HepG2 (cell line): Measurements from ENCODE around the gene NFIC. TPM values are rescaled to one million over a fixed set of nuclear protein-coding genes. Genes with fewer than 3 reads are reported as not detected.

Experiments
- GATAD2A ChIP-seq: IDR thresholded peaks from 2 replicates; pipeline ENCODE4 v1.6.1; 2016
- HNF4A ChIP-seq: sonication (generic); formaldehyde crosslinking; IDR thresholded peaks from 2 replicates; pipeline ENCODE4 v1.4.0; 2020; ENCODE audit warnings: missing genetic modification reagents
- KDM2A ChIP-seq: sonication (generic); formaldehyde crosslinking; IDR thresholded peaks from 2 replicates; pipeline ENCODE4 v1.4.0; 2020; ENCODE audit warnings: low read depth, missing genetic modification reagents, borderline replicate concordance
- MED1 ChIP-seq: sonication (generic); formaldehyde crosslinking; IDR thresholded peaks from 2 replicates; pipeline ENCODE4 v1.4.0; 2020; ENCODE audit warnings: missing genetic modification reagents
- PPARG ChIP-seq: conservative IDR thresholded peaks from 2 replicates; pipeline ENCODE4 v1.6.1; 2016; ENCODE audit warnings: missing biosample characterization, missing genetic modification reagents
- RARA ChIP-seq: IDR thresholded peaks from 2 replicates; pipeline ENCODE4 v1.6.1; 2016; ENCODE audit warnings: missing genetic modification reagents, missing compliant biosample characterization
- SRSF1 ChIP-seq: fragments of 200-400 bp; formaldehyde crosslinking; optimal IDR thresholded peaks from 2 replicates; pipeline ENCODE3; 2017; ENCODE audit warnings: mild to moderate bottlenecking, low read depth, low read length, moderate library complexity
- TBL1XR1 ChIP-seq: fragments of 150-350 bp; IDR thresholded peaks from 2 replicates; pipeline ENCODE4 v1.6.1; 2014; ENCODE audit warnings: borderline replicate concordance, low read length; ENCODE audit not compliant: partially characterized antibody
- TBX3 ChIP-seq: fragments of 450-650 bp; IDR thresholded peaks from 2 replicates; pipeline ENCODE4 v1.6.1; 2017; ENCODE audit warnings: antibody characterized with exemption, mild to moderate bottlenecking, inconsistent platforms, borderline replicate concordance
- ZNF121 ChIP-seq: sonication (generic); formaldehyde crosslinking; IDR thresholded peaks from 2 replicates; pipeline ENCODE4 v1.5.0; 2020; ENCODE audit warnings: mild to moderate bottlenecking, missing genetic modification reagents
- polyA plus RNA-seq, 8 experiments: library from polyadenylated mRNA; depleted of rRNA in 3 of 8; stranded (reverse) in 7 of 8; unstranded in 1 of 8; fragments of >200 nt; fragmentation: Illumina TruSeq in 4 of 8; extraction: Trizol in 4 of 8; gene quantifications; 2 replicates each; pipeline versions ENCODE4 v1.2.1 to v1.2.3, GENCODE V29; 2011 to 2016; ENCODE audit warnings: low read depth in 4 of 8, missing spikeins in 1 of 8, mixed read lengths in 1 of 8; ENCODE audit not compliant: insufficient read depth in 1 of 8
- total RNA-seq, 5 experiments: library from RNA; depleted of rRNA; stranded (reverse); fragments of >200 nt; fragmentation: Illumina TruSeq; extraction: Trizol; gene quantifications; 2 replicates each; pipeline ENCODE4 v1.2.3, GENCODE V29; 2016; ENCODE audit warnings: low read depth in 1 of 5
- TF ChIP-seq, protein P1 (sequence below): sonication (generic); formaldehyde crosslinking; IDR thresholded peaks from 2 replicates; pipeline ENCODE4 v1.5.0; 2020; ENCODE audit warnings: mild to moderate bottlenecking, missing genetic modification reagents, borderline replicate concordance
- TF ChIP-seq, protein P2 (sequence below): sonication (generic); formaldehyde crosslinking; IDR thresholded peaks from 2 replicates; pipeline ENCODE4 v1.4.0; 2020; ENCODE audit warnings: missing genetic modification reagents
- TF ChIP-seq, protein P3 (sequence below): sonication (generic); formaldehyde crosslinking; IDR thresholded peaks from 2 replicates; pipeline ENCODE4; 2020; ENCODE audit warnings: missing genetic modification reagents, mild to moderate bottlenecking, borderline replicate concordance
- TF ChIP-seq, protein P4 (sequence below): sonication (generic); formaldehyde crosslinking; IDR thresholded peaks from 2 replicates; pipeline ENCODE4 v1.4.0; 2020; ENCODE audit warnings: missing genetic modification reagents
- TF ChIP-seq, protein P5 (sequence below): IDR thresholded peaks from 2 replicates; pipeline ENCODE4 v1.4.0; 2020; ENCODE audit warnings: mild to moderate bottlenecking, missing genetic modification reagents

NFIC gene
- total and polyA plus RNA-seq, 2 of the 13 experiments (the other 11 are each of a cell fraction or from before 2014, with no cell fraction given): 1.3 to 2.5 TPM

DNA sequence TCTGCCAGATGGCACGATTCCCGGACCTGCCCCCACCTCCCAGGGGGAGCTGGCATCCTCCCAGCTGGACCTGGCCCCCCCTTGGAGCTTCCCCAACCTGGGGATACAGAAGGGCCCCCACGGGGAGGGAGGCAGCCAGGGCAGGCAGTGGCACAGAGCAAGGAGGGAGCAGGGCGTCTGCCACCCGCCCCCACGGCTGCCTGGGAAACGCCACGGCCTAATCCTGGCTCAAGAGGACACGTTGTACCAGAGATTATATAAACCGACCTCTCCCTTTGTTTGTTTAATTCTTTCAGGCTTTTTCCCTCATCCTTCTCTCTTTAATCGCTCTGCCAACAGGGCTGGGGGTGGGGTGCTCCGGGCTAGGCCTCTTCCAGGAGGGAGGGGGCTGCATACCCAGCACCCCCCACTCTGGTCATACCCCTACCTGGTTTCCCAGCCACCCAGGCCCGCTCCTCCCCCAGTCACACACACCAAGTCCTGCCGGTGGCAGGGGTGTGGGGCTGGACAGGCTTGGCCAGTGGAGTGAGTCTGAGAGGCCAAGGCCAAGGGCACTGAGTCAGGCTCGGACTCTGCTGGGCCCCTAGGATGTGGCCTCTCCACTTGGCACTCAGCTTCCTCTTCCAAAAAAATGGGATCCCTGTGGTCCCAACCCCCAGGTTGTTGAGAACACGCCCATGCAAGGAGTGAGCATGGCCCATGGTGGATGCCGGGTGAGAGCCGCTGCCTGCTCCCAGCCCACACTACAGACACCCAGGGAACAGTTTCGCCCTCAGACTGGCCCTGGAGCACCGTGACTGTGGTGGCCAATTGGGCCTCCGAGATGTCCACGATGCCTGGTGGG, 29.5 kb upstream of the NFIC start (continued):
- TF ChIP-seq, protein P1, sequence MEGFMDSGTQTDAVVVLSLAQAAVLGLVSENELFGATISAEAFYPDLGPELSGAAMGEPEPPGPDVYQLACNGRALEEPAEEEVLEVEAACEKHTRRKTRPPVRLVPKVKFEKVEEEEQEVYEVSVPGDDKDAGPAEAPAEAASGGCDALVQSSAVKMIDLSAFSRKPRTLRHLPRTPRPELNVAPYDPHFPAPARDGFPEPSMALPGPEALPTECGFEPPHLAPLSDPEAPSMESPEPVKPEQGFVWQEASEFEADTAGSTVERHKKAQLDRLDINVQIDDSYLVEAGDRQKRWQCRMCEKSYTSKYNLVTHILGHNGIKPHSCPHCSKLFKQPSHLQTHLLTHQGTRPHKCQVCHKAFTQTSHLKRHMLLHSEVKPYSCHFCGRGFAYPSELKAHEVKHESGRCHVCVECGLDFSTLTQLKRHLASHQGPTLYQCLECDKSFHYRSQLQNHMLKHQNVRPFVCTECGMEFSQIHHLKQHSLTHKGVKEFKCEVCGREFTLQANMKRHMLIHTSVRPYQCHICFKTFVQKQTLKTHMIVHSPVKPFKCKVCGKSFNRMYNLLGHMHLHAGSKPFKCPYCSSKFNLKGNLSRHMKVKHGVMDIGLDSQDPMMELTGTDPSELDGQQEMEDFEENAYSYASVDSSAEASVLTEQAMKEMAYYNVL (CRISPR knock-in tag): peak; percentile 96
- TF ChIP-seq, protein P2, sequence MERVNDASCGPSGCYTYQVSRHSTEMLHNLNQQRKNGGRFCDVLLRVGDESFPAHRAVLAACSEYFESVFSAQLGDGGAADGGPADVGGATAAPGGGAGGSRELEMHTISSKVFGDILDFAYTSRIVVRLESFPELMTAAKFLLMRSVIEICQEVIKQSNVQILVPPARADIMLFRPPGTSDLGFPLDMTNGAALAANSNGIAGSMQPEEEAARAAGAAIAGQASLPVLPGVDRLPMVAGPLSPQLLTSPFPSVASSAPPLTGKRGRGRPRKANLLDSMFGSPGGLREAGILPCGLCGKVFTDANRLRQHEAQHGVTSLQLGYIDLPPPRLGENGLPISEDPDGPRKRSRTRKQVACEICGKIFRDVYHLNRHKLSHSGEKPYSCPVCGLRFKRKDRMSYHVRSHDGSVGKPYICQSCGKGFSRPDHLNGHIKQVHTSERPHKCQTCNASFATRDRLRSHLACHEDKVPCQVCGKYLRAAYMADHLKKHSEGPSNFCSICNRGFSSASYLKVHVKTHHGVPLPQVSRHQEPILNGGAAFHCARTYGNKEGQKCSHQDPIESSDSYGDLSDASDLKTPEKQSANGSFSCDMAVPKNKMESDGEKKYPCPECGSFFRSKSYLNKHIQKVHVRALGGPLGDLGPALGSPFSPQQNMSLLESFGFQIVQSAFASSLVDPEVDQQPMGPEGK (CRISPR knock-in tag): peak; percentile 56; the same call in 1 of the 2 replicates
- peak; percentile 53; the same call in 1 of the 2 replicates for TF ChIP-seq HNF4A (CRISPR knock-in tag)
- TF ChIP-seq, protein P3, sequence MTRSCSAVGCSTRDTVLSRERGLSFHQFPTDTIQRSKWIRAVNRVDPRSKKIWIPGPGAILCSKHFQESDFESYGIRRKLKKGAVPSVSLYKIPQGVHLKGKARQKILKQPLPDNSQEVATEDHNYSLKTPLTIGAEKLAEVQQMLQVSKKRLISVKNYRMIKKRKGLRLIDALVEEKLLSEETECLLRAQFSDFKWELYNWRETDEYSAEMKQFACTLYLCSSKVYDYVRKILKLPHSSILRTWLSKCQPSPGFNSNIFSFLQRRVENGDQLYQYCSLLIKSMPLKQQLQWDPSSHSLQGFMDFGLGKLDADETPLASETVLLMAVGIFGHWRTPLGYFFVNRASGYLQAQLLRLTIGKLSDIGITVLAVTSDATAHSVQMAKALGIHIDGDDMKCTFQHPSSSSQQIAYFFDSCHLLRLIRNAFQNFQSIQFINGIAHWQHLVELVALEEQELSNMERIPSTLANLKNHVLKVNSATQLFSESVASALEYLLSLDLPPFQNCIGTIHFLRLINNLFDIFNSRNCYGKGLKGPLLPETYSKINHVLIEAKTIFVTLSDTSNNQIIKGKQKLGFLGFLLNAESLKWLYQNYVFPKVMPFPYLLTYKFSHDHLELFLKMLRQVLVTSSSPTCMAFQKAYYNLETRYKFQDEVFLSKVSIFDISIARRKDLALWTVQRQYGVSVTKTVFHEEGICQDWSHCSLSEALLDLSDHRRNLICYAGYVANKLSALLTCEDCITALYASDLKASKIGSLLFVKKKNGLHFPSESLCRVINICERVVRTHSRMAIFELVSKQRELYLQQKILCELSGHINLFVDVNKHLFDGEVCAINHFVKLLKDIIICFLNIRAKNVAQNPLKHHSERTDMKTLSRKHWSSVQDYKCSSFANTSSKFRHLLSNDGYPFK (CRISPR knock-in tag): no peak
- TF ChIP-seq PPARG (CRISPR knock-in tag): 0 out of 2 replicates have a peak, but pooled peaks have one; percentile 32
- TF ChIP-seq MED1 (CRISPR knock-in tag): peak; percentile 42; the same call in 1 of the 2 replicates
- TF ChIP-seq TBX3: no peak
- TF ChIP-seq RARA: peak; percentile 87
- peak; percentile 14; the same call in 1 of the 2 replicates for TF ChIP-seq KDM2A (CRISPR knock-in tag)
- peak; percentile 76 for TF ChIP-seq ZNF121
- TF ChIP-seq GATAD2A (CRISPR knock-in tag): peak; percentile 37; the same call in 1 of the 2 replicates
- peak; percentile 24 for TF ChIP-seq TBL1XR1
- TF ChIP-seq, protein P4, sequence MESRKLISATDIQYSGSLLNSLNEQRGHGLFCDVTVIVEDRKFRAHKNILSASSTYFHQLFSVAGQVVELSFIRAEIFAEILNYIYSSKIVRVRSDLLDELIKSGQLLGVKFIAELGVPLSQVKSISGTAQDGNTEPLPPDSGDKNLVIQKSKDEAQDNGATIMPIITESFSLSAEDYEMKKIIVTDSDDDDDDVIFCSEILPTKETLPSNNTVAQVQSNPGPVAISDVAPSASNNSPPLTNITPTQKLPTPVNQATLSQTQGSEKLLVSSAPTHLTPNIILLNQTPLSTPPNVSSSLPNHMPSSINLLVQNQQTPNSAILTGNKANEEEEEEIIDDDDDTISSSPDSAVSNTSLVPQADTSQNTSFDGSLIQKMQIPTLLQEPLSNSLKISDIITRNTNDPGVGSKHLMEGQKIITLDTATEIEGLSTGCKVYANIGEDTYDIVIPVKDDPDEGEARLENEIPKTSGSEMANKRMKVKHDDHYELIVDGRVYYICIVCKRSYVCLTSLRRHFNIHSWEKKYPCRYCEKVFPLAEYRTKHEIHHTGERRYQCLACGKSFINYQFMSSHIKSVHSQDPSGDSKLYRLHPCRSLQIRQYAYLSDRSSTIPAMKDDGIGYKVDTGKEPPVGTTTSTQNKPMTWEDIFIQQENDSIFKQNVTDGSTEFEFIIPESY (CRISPR knock-in tag): no peak
- TF ChIP-seq, protein P5, sequence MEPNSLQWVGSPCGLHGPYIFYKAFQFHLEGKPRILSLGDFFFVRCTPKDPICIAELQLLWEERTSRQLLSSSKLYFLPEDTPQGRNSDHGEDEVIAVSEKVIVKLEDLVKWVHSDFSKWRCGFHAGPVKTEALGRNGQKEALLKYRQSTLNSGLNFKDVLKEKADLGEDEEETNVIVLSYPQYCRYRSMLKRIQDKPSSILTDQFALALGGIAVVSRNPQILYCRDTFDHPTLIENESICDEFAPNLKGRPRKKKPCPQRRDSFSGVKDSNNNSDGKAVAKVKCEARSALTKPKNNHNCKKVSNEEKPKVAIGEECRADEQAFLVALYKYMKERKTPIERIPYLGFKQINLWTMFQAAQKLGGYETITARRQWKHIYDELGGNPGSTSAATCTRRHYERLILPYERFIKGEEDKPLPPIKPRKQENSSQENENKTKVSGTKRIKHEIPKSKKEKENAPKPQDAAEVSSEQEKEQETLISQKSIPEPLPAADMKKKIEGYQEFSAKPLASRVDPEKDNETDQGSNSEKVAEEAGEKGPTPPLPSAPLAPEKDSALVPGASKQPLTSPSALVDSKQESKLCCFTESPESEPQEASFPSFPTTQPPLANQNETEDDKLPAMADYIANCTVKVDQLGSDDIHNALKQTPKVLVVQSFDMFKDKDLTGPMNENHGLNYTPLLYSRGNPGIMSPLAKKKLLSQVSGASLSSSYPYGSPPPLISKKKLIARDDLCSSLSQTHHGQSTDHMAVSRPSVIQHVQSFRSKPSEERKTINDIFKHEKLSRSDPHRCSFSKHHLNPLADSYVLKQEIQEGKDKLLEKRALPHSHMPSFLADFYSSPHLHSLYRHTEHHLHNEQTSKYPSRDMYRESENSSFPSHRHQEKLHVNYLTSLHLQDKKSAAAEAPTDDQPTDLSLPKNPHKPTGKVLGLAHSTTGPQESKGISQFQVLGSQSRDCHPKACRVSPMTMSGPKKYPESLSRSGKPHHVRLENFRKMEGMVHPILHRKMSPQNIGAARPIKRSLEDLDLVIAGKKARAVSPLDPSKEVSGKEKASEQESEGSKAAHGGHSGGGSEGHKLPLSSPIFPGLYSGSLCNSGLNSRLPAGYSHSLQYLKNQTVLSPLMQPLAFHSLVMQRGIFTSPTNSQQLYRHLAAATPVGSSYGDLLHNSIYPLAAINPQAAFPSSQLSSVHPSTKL (CRISPR knock-in tag): 0 out of 2 replicates have a peak, but pooled peaks have one; percentile 43
- peak; percentile 64 for TF ChIP-seq SRSF1
